Activated CD4-positive, alpha-beta T cell treated with anti-CD3 and anti-CD28 coated beads, Interleukin-2, amount 10 ng/mL, durations not matched to agents 7 days and 5 days (primary cell): ENCODE results near the gene COL1A1. TPM values are rescaled to one million over a fixed set of nuclear protein-coding genes. Genes with fewer than 3 reads are reported as not detected.

ENCODE experiments used
- CTCF ChIA-PET: fragments of 350-600 bp; sonication (Branson Sonifier 250); formaldehyde crosslinking; loops from one replicate; lab custom pipeline; 2021; ENCODE audit warnings: antibody characterized with exemption; lab: Charles Lee
- POLR2A ChIA-PET: fragments of 350-600 bp; sonication (Branson Sonifier 250); formaldehyde crosslinking; loops from one replicate; lab custom pipeline; 2021; ENCODE audit warnings: antibody characterized with exemption; lab: Charles Lee
- DNase-seq: peaks from one replicate; pipeline ENCODE4 v3.0.0-alpha.2; 2020
- H3K27ac Mint-ChIP-seq: one replicate; pipeline ENCODE4 v1.8.0; 2021; ENCODE audit warnings: mild to moderate bottlenecking, moderate library complexity, mixed read lengths
- H3K27me3 Mint-ChIP-seq: one replicate; pipeline ENCODE4 v1.8.0; 2021; ENCODE audit warnings: mixed read lengths
- H3K36me3 Mint-ChIP-seq: one replicate; pipeline ENCODE4 v1.8.0; 2021; ENCODE audit warnings: low read depth, mixed read lengths
- H3K4me1 Mint-ChIP-seq: one replicate; pipeline ENCODE4 v1.8.0; 2021; ENCODE audit warnings: mixed read lengths
- H3K4me3 Mint-ChIP-seq: one replicate; pipeline ENCODE4 v1.8.0; 2021; ENCODE audit warnings: mild to moderate bottlenecking, moderate library complexity, mixed read lengths
- H3K9me3 Mint-ChIP-seq: one replicate; pipeline ENCODE4 v1.8.0; 2021; ENCODE audit warnings: mixed read lengths
- total RNA-seq, 2 experiments: library from RNA; stranded (reverse); gene quantifications; one replicate each; pipeline ENCODE4 v1.2.3, GENCODE V29; 2021

The COL1A1 gene
- total RNA-seq, 2 experiments from 2014 or later = 0.31 to 0.55 TPM

DNA sequence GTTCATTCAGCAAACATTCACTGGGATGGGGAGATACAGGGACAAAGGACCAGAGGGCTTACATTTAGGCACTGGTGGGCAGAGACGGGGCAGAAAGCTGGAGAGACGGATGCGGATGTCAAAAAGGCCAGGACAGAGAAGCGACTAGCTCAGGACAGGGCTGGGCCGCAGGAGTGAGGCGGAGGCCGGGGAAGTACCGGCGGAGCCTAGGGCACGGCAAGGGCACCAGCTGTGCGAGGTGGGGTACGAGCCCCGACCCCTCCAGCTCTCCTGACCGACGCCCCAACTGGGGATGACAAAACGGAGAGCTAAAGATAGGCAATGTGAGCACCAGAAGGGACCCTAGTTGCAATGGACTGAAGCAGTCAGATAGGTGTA is 39.5 kb downstream of the COL1A1 start:
- Mint-ChIP-seq H3K36me3 (peaks cover 7% of the 10 kb centered on the region), H3K27me3 (peaks cover 4% of the 10 kb centered on the region), H3K27ac (peak overlapping the region; percentile 89), H3K9me3 (peaks cover 4% of the 10 kb centered on the region), H3K4me3 (peak overlapping the region; percentile 64), H3K4me1 (peaks cover 39% of the 10 kb centered on the region)
- POLR2A ChIA-PET = no interaction called here
- no peak for DNase-seq
- CTCF ChIA-PET = interaction anchor here (0.8 to 2.8 kb wide), 20 partner anchors 9 to 184 kb away, joined by 3 to 43 read pairs (median 4); partner anchors contain the start of genes PPP1R9B and XYLT2

DNA sequence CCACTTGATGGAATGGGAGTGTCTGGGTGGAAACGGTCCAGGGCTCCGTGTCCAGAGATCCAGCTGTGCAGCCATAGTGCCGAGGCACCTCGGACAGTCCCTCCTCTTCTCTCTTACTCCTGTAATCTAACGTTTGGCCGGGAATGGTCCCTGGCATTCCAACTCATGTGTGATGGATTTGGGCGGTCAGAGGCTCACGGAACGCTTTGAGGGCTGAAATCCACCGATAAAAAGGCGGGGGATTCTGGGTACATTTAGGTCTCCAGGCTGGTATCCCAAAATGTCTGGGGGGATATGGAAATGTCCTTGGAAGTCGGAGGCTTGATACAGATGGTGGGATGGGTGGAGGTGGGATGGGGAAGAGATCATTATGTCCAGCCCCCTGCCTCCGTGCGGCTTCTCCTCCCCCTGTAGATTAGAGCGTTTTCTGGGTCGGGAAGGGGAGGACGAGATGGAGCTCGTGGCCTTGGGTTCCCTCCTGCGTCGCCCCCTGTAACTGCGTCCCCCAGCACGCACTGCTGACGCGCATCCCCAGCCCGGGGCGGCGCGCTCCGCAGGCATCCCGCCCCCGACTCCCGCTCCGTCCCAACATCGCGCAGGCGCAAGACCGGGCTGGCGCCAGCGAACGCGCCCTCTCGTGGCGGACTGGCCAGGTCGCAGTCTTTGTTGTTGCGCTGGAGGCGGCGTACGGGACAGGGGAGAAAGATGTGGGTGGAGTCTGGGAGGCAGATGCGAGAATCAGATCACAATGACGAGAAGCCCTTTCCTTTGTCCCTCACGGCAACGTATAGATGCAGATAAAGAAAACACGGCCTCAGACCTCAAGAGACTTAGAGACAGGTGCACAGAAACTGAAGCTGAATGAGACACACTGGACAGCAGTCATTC is 40.2 kb downstream of the COL1A1 start:
- Mint-ChIP-seq H3K27me3 (peaks cover 4% of the 10 kb centered on the region), H3K36me3 (peaks cover 7% of the 10 kb centered on the region), H3K9me3 (peaks cover 4% of the 10 kb centered on the region), H3K4me3 (peak overlapping the region; percentile 64), H3K4me1 (peaks cover 41% of the 10 kb centered on the region), H3K27ac (peak overlapping the region; percentile 89)
- ChIA-PET POLR2A (no interaction called here), CTCF (interaction anchor here (0.8 to 2.8 kb wide), 21 partner anchors 10 to 185 kb away, joined by 3 to 43 read pairs (median 5); partner anchors contain the start of genes PPP1R9B and XYLT2)
- peak; percentile 95 for DNase-seq

DNA sequence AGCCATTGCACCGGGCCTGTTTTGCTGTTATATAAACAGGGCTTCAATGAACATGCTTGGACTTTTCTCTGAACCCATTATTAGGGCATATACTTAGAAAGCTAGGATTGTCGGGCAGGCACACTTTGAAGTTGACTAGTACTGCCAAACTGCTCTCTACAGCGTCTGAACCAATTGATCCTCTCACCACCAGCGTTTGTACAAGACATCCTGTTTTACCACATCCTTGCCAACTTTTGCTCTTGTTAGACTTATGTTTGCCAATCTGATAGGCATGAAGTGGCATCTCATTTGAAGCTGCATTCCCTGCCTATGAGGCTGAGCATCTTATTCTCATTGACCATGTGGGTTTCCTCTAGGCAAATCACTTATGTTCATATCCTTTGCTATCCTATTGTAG is 43.5 kb downstream of the COL1A1 start:
- Mint-ChIP-seq H3K9me3 (peaks cover 4% of the 10 kb centered on the region), H3K27ac (peak overlapping the region; percentile 69), H3K4me1 (peaks cover 60% of the 10 kb centered on the region), H3K27me3 (peaks cover 4% of the 10 kb centered on the region), H3K4me3 (no peak overlapping the region), H3K36me3 (peaks cover 7% of the 10 kb centered on the region)
- peak; percentile 47 for DNase-seq
- CTCF ChIA-PET = interaction anchor here (0.6 to 4.7 kb wide), 4 partner anchors 11 to 179 kb away, joined by 3 to 22 read pairs (median 6); no protein-coding TSS in a partner anchor
- POLR2A ChIA-PET = no interaction called here

DNA sequence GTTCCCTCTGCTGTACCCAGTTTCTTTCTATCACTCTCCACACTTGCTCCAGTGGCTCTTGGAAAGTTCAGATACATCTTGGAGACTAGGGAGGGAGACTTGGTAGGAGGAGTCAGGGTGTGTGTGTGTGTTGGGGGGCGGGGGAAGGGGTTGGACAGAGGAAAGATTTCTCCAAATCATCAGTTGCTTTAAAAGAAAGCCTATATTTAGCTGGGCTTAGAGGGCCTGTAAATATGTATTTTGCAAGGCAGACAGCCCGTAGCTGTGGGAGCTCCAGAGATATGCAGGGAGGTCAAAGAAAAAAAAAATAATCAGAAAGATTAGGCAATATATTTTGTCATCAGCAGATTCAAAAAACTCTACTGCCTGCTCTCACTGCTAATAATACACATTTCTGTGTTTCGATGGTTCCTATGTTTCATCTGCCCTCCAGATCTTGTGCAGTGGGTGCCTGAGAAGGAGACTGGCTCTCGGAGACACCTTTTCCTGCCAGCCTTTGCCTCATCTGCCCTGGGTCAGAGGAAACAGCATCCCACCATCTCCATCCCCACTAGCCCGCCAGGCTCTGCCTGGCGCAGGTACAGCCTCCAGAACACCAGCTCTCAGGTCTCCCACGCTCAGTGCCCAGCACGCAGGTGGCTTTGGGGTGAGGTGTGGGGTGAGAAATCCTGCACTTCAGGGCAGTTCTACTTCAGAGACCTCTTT is 46.2 kb downstream of the COL1A1 start:
- H3K9me3 Mint-ChIP-seq = no peaks in the 10 kb centered on the region
- H3K27me3 Mint-ChIP-seq = no peaks in the 10 kb centered on the region
- POLR2A ChIA-PET = no interaction called here
- H3K27ac Mint-ChIP-seq = no peak overlapping the region
- H3K4me1 Mint-ChIP-seq = peaks cover 53% of the 10 kb centered on the region
- no peak overlapping the region for H3K4me3 Mint-ChIP-seq
- CTCF ChIA-PET = interaction anchor here (1.0 to 4.7 kb wide), 3 partner anchors 9 to 45 kb away, joined by 3 to 22 read pairs (median 9); no protein-coding TSS in a partner anchor
- H3K36me3 Mint-ChIP-seq = no peaks in the 10 kb centered on the region
- DNase-seq = no peak

DNA sequence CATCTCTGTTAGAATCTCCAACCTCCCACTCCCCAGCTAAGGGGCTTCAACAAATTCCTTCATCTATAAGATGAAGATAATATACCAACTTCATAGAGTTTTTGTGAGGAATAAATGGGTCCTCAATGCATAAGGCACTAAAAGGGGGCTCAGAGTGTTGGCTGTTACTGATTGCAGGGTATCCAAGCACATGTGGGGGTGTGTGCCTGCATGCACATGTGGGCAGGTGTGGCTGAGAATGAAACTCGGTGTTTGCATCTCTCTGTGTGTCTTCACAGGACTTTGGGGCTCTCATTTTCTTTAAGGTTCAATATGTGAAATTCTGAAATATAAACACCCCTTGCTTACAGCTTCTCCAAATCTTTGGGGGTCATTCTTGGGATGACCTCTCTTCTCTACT is 46.8 kb downstream of the COL1A1 start:
- no peak overlapping the region for H3K4me3 Mint-ChIP-seq
- H3K9me3 Mint-ChIP-seq = no peaks in the 10 kb centered on the region
- H3K4me1 Mint-ChIP-seq = peaks cover 51% of the 10 kb centered on the region
- no peaks in the 10 kb centered on the region for H3K27me3 Mint-ChIP-seq
- peak overlapping the region; percentile 50 for H3K27ac Mint-ChIP-seq
- DNase-seq = no peak
- H3K36me3 Mint-ChIP-seq = no peaks in the 10 kb centered on the region
- POLR2A ChIA-PET = no interaction called here
- CTCF ChIA-PET = interaction anchor here (0.6 to 4.7 kb wide), 7 partner anchors 9 to 179 kb away, joined by 3 to 22 read pairs (median 3); no protein-coding TSS in a partner anchor

DNA sequence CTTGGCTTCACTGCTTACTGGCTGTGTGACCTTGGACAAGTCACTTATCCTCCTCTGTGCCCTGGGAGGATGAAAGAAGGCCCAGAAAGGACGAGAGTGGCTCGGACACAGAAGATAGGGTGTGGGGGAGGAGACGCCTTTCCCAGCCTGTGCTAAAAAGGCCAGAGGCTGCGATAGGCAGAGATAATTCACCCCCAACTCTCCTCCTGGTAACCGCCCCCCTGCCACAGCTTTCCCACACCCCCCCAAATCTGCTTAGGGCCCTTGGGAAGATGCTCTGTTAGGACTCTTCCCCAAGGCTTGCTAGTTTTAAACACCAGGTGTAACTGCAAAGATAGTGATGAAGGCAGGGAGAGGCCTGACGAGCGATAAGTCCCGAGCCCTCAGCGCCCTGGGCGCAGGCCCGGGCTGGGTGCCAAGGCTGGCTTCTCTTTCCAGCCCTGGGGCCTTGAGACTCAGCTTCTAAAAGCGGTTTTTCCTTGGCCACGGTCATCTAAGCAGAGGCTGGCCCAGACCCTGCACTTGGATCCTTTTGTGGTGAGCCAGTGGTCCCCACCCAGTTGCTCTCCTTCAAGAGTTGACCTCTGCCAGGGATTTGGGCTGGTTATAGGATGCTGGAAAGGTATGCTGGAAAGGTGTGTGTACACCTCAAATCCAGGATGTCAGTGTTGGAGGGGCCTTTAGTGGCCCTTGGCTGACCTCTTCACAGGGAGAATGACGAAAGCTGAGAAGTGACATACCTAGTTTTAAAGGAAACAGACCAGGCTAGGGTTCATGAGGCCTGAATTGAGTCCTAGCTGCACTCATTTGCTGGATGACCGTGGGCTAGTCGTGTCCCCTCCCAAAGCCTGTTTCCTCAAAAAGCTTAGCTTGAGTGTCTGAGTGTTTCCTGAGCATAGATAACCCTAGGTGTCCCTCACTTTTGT is 47.5 kb downstream of the COL1A1 start:
- CTCF ChIA-PET = interaction anchor here (0.6 to 5.3 kb wide), 9 partner anchors 8 to 178 kb away, joined by 3 to 40 read pairs (median 4); no protein-coding TSS in a partner anchor
- Mint-ChIP-seq H3K9me3 (no peaks in the 10 kb centered on the region), H3K4me3 (no peak overlapping the region), H3K27me3 (no peaks in the 10 kb centered on the region), H3K4me1 (peaks cover 51% of the 10 kb centered on the region), H3K27ac (no peak overlapping the region), H3K36me3 (peaks cover 2% of the 10 kb centered on the region)
- DNase-seq = no peak
- POLR2A ChIA-PET = no interaction called here

DNA sequence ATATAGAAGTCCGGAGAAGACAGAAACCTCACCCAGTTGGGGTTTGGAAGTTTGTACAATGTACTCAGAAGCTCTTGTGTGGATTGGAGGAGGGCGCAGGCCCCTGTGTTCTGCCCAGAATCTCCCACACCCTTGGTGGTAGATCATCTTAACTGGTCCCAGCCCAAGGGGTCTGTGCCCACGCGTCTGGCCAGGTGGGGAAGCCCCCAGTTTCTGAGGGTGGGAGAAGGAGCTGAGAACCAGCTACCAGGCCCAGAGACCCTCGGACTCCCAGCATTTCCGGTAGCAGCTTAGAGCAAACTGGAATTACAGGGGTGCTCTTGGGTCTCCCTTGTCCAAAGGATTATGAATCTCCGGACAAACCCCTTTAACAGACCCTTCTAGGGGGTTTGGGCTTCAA is 48.7 kb downstream of the COL1A1 start:
- Mint-ChIP-seq H3K27me3 (no peaks in the 10 kb centered on the region), H3K36me3 (peaks cover 9% of the 10 kb centered on the region), H3K27ac (peak overlapping the region; percentile 95), H3K4me1 (peaks cover 46% of the 10 kb centered on the region), H3K4me3 (peak overlapping the region; percentile 89), H3K9me3 (no peaks in the 10 kb centered on the region)
- POLR2A ChIA-PET = interaction anchor here (0.9 kb wide), 1 partner anchor 8 kb away, joined by 4 read pairs; no protein-coding TSS in a partner anchor
- no peak for DNase-seq
- CTCF ChIA-PET = interaction anchor here (0.8 to 5.3 kb wide), 8 partner anchors 9 to 59 kb away, joined by 3 to 43 read pairs (median 10); partner anchors contain the start of gene SGCA

DNA sequence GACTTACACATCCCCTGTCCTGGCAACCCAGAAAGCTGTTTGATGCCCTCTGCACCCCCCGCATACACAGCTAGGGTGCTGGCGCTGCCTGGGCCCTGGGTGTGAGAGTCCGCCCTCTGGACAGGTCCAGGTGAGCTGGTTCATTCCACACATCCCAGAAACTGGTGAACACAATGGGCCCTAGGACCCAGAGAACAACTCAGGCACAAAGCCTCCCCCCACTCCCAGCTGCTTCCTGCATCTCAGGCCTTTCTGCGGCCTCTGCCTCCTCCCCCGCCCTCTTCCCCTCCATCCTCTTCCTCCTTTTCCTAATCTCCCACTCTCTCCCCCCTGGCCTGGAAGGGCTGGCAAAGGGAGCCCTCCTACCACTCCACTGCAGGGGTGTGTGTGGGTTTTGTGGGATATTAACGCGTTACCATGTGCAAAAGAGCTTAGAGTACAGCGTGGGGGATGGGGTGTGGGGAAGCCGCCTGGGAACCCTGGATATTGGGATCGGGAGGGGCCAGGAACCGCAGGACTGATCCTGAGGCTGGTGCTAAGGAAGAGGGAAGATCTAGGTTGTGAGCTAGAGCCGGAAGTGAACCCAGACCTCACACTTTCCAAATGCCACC is 49.4 kb downstream of the COL1A1 start:
- Mint-ChIP-seq H3K27me3 (no peaks in the 10 kb centered on the region), H3K27ac (peak overlapping the region; percentile 95), H3K36me3 (peaks cover 15% of the 10 kb centered on the region), H3K9me3 (no peaks in the 10 kb centered on the region), H3K4me1 (peaks cover 44% of the 10 kb centered on the region), H3K4me3 (peak overlapping the region; percentile 89)
- POLR2A ChIA-PET = interaction anchor here (0.9 kb wide), 1 partner anchor 8 kb away, joined by 4 read pairs; no protein-coding TSS in a partner anchor
- CTCF ChIA-PET = interaction anchor here (0.6 to 5.3 kb wide), 12 partner anchors 9 to 145 kb away, joined by 3 to 43 read pairs (median 4); partner anchors contain the start of gene SGCA
- peak; percentile 69 for DNase-seq

DNA sequence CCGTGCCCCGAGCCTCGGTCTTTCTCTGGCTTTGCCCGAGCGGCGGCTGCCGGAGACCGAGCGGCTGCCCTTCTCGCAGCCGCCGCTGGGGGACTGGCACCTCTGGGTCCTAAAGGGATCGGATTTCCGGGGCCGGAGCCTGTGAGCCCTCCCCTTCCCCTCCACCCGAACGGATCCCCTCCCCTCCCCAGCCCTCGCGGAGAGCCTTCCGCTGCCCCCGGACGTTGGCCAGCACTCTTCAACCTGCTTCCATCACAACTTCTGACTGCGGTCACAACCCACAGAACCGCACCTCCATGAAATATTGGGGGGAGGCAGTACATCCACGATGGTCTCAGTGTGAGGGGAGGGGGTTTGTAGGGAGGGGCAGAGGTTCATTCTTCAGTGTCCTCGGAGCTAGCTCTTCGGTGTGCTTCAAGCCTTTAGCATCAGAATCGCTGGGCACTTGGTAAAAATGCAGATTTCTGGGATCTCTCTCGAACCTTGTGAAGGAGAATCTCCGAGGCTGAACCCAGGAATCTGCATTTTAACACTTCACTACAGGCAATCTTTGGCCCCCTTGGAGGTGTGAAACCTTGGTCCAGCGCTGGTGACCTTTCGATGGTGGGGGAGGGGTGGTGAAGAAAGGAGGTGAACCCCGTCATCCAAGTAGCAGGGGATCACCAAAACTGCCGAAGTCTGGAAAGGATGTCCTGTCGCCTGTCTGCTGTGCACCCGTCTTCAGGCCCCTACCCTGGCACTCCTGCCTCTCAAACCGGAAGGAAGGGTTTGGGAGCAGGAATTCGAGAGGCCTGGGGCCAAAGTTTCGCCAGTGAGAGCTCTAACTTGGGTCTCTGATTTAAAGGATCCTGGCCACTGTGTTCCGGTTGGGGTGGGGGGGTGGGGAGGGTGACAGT is 50.1 kb downstream of the COL1A1 start:
- Mint-ChIP-seq H3K4me3 (peak overlapping the region; percentile 89), H3K27ac (peak overlapping the region; percentile 95), H3K36me3 (peaks cover 21% of the 10 kb centered on the region), H3K9me3 (no peaks in the 10 kb centered on the region), H3K4me1 (peaks cover 50% of the 10 kb centered on the region), H3K27me3 (no peaks in the 10 kb centered on the region)
- POLR2A ChIA-PET = no interaction called here
- CTCF ChIA-PET = interaction anchor here (0.5 to 5.3 kb wide), 14 partner anchors 10 to 355 kb away, joined by 3 to 43 read pairs (median 4); partner anchors contain the start of genes LRRC59 and SGCA
- peak; percentile 92 for DNase-seq

DNA sequence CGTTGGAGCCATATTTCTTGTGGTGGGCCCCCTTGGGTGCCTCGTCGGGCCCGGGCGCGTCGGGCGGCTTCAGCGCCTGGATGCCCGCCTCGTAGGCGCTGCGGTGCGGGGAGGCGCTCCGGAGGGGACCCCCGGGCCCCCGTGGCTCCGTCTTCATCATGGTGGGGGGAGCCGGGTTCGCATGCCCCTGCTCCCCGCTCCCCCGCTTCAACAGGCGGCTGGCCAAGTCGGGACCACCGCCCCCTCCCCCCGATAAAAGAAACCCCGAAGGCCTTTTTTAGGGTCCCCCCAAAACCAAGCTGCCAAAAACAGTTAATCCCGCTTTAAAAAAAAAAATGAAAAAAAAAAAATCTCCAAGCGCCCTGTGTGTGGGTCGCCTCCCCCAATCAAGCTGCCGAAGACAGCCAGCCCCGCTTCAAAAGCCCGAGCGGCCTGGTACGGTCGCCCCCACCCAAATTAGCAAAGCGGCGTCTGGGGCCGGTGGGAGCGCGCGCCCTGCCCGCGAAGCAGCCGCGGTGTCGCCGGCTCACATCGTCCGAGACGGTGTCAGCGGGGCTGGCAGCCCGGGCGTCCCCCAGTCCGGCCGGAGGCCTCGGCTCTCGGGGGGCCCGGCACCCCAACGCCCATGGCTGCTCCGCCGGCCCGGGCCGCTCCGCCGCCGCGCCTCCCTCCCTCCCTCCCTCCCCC is 50.9 kb downstream of the COL1A1 start, which contains the start of gene PPP1R9B:
Gene PPP1R9B, minus strand, starts transcription at position 324 of the 687 bp plus-strand sequence. Its CDS starts 164 bp downstream, at position 160.
- peak within 1 kb of the TSS; percentile 95 for H3K27ac Mint-ChIP-seq
- no peaks in the 10 kb centered on the region for H3K9me3 Mint-ChIP-seq
- ChIA-PET CTCF (interaction anchor here (0.5 to 5.3 kb wide), 15 partner anchors 10 to 356 kb away, joined by 3 to 43 read pairs (median 4); partner anchors contain the start of gene LRRC59), POLR2A (no interaction called here)
- peaks cover 51% of the 10 kb centered on the region for H3K4me1 Mint-ChIP-seq
- no peaks in the 10 kb centered on the region for H3K27me3 Mint-ChIP-seq
- H3K36me3 Mint-ChIP-seq = peaks cover 25% of the 10 kb centered on the region
- peak within 1 kb of the TSS; percentile 93 for H3K4me3 Mint-ChIP-seq
- no peak for DNase-seq
